ENCODE measurements around the gene EPHB2.

GRCh38 chr1:22801761-22802160, 91.1 kb downstream of the EPHB2 start:
- no peak for TF ChIP-seq CTCF (IDR thresholded peaks at IDR 0.05)
- TF ChIP-seq POLR2A (IDR thresholded peaks at IDR 0.05): no peak

All from testis (tissue), 2 donors.